ENCODE results near the gene ZNF335. TPM values are rescaled to one million over a fixed set of nuclear protein-coding genes. Genes with fewer than 3 reads are reported as not detected.

The ZNF335 gene
- total and polyA plus RNA-seq, 2 of the 8 experiments (the other 6 are each of a cell fraction or from before 2014, with no cell fraction given), result 12.4 to 14.6 TPM

- no peak overlapping the region for H2AK5ac ChIP-seq (ENCODE audit: low read depth, low read length)
- peaks cover 3 to 5% (median 4%) of the 10 kb centered on the region in 4 experiments; a peak in 4 of 7 replicates for H3K4me1 ChIP-seq (replicated peaks in 1 of 4; ENCODE audit: control insufficient read depth in 3 of 4, insufficient read depth in 4 of 4, low read length in 3 of 4)
- no peaks in the 10 kb centered on the region for H3K27me3 ChIP-seq (replicated peaks in 1 of 4; ENCODE audit: control insufficient read depth in 3 of 4, extremely low read depth in 1 of 4, insufficient read depth in 3 of 4, low read length in 3 of 4)
- ChIA-PET CTCF (ENCODE audit: partially characterized antibody) (interaction anchor here (0.6 to 2.4 kb wide), 8 partner anchors 7 to 60 kb away, joined by 3 to 10 read pairs (median 4); no protein-coding TSS in a partner anchor), POLR2A (ENCODE audit: partially characterized antibody) (interaction anchor here (0.8 to 18.4 kb wide), 12 partner anchors 5 to 88 kb away, joined by 3 to 283 read pairs (median 9); partner anchors contain the start of genes CTSA, NEURL2, PCIF1 and PLTP)
- 91% methylated on average over 14 of the region's 14 CpGs; no CpG with 5 or more reads in 1 of the 2 experiments for WGBS, 2 experiments (ENCODE audit: extremely low coverage in 1 of 2, insufficient coverage in 1 of 2, insufficient read length in 1 of 2, insufficient replicate concordance in 2 of 2, low coverage in 1 of 2, low lambda C conversion rate in 2 of 2, missing lambda C conversion rate in 1 of 2)
- FAIRE-seq (no peak), DNase-seq (ENCODE audit: low read depth in 1 of 2, low spot score in 2 of 2) (no peak)
- H4K5ac ChIP-seq (ENCODE audit: insufficient read length, low read depth, low read length), result no peak overlapping the region
- H3K4me3 ChIP-seq (ENCODE audit: extremely low read depth in 1 of 4, insufficient read depth in 2 of 4, low read depth in 3 of 4, low read length in 4 of 4), result no peak overlapping the region
- H3K79me2 ChIP-seq (ENCODE audit: control insufficient read depth in 1 of 2, insufficient read depth in 2 of 2, low read length in 2 of 2), result no peaks in the 10 kb centered on the region; a peak in 1 of 4 replicates
- no peak overlapping the region for H3K18ac ChIP-seq (ENCODE audit: extremely low read depth, low read length)
- no peak overlapping the region for H3K4me2 ChIP-seq (ENCODE audit: insufficient read depth in 1 of 2, low read depth in 2 of 2, low read length in 2 of 2)
- no peaks in the 10 kb centered on the region for H4K20me1 ChIP-seq (replicated peaks in 1 of 2; ENCODE audit: control insufficient read depth in 1 of 2, insufficient read depth in 2 of 2, low read length in 2 of 2)
- H3K23ac ChIP-seq (ENCODE audit: insufficient read length), result no peak overlapping the region
- no peak overlapping the region for H3K14ac ChIP-seq (ENCODE audit: insufficient read length)
- no peak overlapping the region for H3K27ac ChIP-seq (ENCODE audit: low read depth, low read length)
- no peaks in the 10 kb centered on the region for H3K79me1 ChIP-seq (ENCODE audit: low read depth, low read length)
- no peak overlapping the region for H3K4ac ChIP-seq (replicated peaks; ENCODE audit: insufficient read length, low read depth, low read length)
- H2AFZ ChIP-seq (ENCODE audit: low read length), result no peak overlapping the region
- H4K8ac ChIP-seq (ENCODE audit: extremely low read depth, insufficient read depth, low read length), result no peak overlapping the region
- no peak overlapping the region for H2BK15ac ChIP-seq (ENCODE audit: low read length)
- no peak overlapping the region for H2BK5ac ChIP-seq (ENCODE audit: low read depth, low read length)
- no peak overlapping the region for H2BK120ac ChIP-seq (replicated peaks; ENCODE audit: low read depth, low read length)
- no peak overlapping the region for H3K56ac ChIP-seq (replicated peaks; ENCODE audit: insufficient read length, low read depth, low read length)
- no peak overlapping the region for H2BK20ac ChIP-seq (ENCODE audit: low read length)
- H3K9me3 ChIP-seq (ENCODE audit: insufficient read depth in 2 of 2, low read depth in 1 of 2, low read length in 1 of 2), result no peaks in the 10 kb centered on the region
- H3K9ac ChIP-seq (replicated peaks in 1 of 4; ENCODE audit: extremely low read depth in 1 of 4, low read depth in 3 of 4, low read length in 3 of 4), result no peak overlapping the region
- TF ChIP-seq EP300 (IDR thresholded peaks at IDR 0.05; ENCODE audit: borderline replicate concordance in 1 of 2, low read depth in 2 of 2, low read length in 2 of 2) (no peak), PHF8 (conservative IDR thresholded peaks at IDR 0.05; ENCODE audit: low read depth, low read length) (no peak), SAP30 (IDR thresholded peaks at IDR 0.05; ENCODE audit: insufficient read depth, insufficient replicate concordance, low read length) (no peak), JUN (IDR thresholded peaks at IDR 0.05; ENCODE audit: low read depth, low read length) (no peak), CTBP2 (IDR thresholded peaks at IDR 0.05; ENCODE audit: borderline replicate concordance, insufficient read depth, insufficient read length, low read length) (no peak), MAX (IDR thresholded peaks at IDR 0.05) (no peak), RBBP5 (IDR thresholded peaks at IDR 0.05; ENCODE audit: borderline replicate concordance, low read depth, low read length) (no peak), SP4 (IDR thresholded peaks at IDR 0.05; ENCODE audit: low read length) (no peak), TBP (IDR thresholded peaks at IDR 0.05; ENCODE audit: low read depth, low read length) (no peak)
- no peaks in the 10 kb centered on the region for H3K36me3 ChIP-seq (ENCODE audit: control insufficient read depth in 2 of 4, insufficient read depth in 4 of 4, low read length in 3 of 4)
- no peak overlapping the region for H4K91ac ChIP-seq (replicated peaks; ENCODE audit: insufficient read length, low read length)
- H3K23me2 ChIP-seq (ENCODE audit: low read depth, low read length), result no peaks in the 10 kb centered on the region
- H2BK12ac ChIP-seq (ENCODE audit: low read depth, low read length), result no peak overlapping the region
Observed at GRCh38 chr20:45927071-45927878, 44.7 kb downstream of the ZNF335 start.

Measured in H1 (cell line).